ENCODE results near the gene TMPRSS15.

TMPRSS15 gene

GRCh38 chr21:18354947-18355346 lies 48.6 kb downstream of the TMPRSS15 start:
- Histone ChIP-seq H3K14ac (ENCODE audit: low read length in 2 of 2) (no peak overlapping the region), H3K9me3 (ENCODE audit: control insufficient read depth, low read length) (no peaks in the 10 kb centered on the region), H3K36me3 (ENCODE audit: control insufficient read depth in 1 of 2, insufficient read depth in 2 of 2, low read depth in 1 of 2, low read length in 2 of 2) (no peaks in the 10 kb centered on the region), H2AFZ (ENCODE audit: low read depth, low read length) (no peak overlapping the region), H2BK12ac (ENCODE audit: low read length in 2 of 2) (no peak overlapping the region), H2BK120ac (ENCODE audit: low read depth, low read length) (no peak overlapping the region), H3K79me1 (replicated peaks; ENCODE audit: low read length, poor library complexity, severe bottlenecking) (no peaks in the 10 kb centered on the region), H3K23ac (ENCODE audit: low read length in 2 of 2) (no peak overlapping the region), H3K27ac (ENCODE audit: low read length, poor library complexity, severe bottlenecking) (no peak overlapping the region), H2BK15ac (ENCODE audit: low read depth, poor library complexity, severe bottlenecking) (no peak overlapping the region), H3K9ac (ENCODE audit: low read length) (no peak overlapping the region), H3K18ac (ENCODE audit: low read depth in 1 of 2, low read length in 2 of 2) (no peak overlapping the region), H3K4me1 (ENCODE audit: control insufficient read depth, insufficient read depth, low read depth, low read length) (no peaks in the 10 kb centered on the region), H3K4ac (ENCODE audit: low read depth in 1 of 2, low read length in 2 of 2) (no peak overlapping the region), H4K8ac (ENCODE audit: low read length) (no peak overlapping the region), H3K27me3 (ENCODE audit: control insufficient read depth in 1 of 2, insufficient read depth in 1 of 2, low read length in 2 of 2) (no peaks in the 10 kb centered on the region), H3K4me3 (ENCODE audit: insufficient read depth in 1 of 2, low read depth in 1 of 2, low read length in 2 of 2) (no peak overlapping the region), H2AK5ac (ENCODE audit: low read length, severe bottlenecking) (no peak overlapping the region), H2BK5ac (ENCODE audit: low read depth, low read length, poor library complexity, severe bottlenecking) (no peak overlapping the region), H3K4me2 (ENCODE audit: low read length, poor library complexity, severe bottlenecking) (no peak overlapping the region), H4K91ac (ENCODE audit: low read length) (no peak overlapping the region)
- no CpG with 5 or more reads among the region's 1 CpG for WGBS
- DNase-seq = no peak

GRCh38 chr21:18350216-18350615 lies 53.4 kb downstream of the TMPRSS15 start:
- H3K23ac ChIP-seq (ENCODE audit: low read length in 2 of 2) = no peak overlapping the region
- WGBS = 42% methylated on average over 2 of the region's 2 CpGs
- DNase-seq = peak; percentile 44
- no peak overlapping the region for H2BK5ac ChIP-seq (ENCODE audit: low read depth, low read length, poor library complexity, severe bottlenecking)
- H3K27me3 ChIP-seq (ENCODE audit: control insufficient read depth in 1 of 2, insufficient read depth in 1 of 2, low read length in 2 of 2) = no peaks in the 10 kb centered on the region
- no peak overlapping the region for H4K91ac ChIP-seq (ENCODE audit: low read length)
- H3K14ac ChIP-seq (ENCODE audit: low read length in 2 of 2) = no peak overlapping the region
- H2AFZ ChIP-seq (ENCODE audit: low read depth, low read length) = no peak overlapping the region
- no peak overlapping the region for H2AK5ac ChIP-seq (ENCODE audit: low read length, severe bottlenecking)
- no peak overlapping the region for H2BK12ac ChIP-seq (ENCODE audit: low read length in 2 of 2)
- H3K9me3 ChIP-seq (ENCODE audit: control insufficient read depth, low read length) = no peaks in the 10 kb centered on the region
- no peak overlapping the region for H3K4me3 ChIP-seq (ENCODE audit: insufficient read depth in 1 of 2, low read depth in 1 of 2, low read length in 2 of 2)
- no peaks in the 10 kb centered on the region for H3K4me1 ChIP-seq (ENCODE audit: control insufficient read depth, insufficient read depth, low read depth, low read length)
- H4K8ac ChIP-seq (ENCODE audit: low read length) = no peak overlapping the region
- H3K79me1 ChIP-seq (replicated peaks; ENCODE audit: low read length, poor library complexity, severe bottlenecking) = no peaks in the 10 kb centered on the region
- H2BK15ac ChIP-seq (ENCODE audit: low read depth, poor library complexity, severe bottlenecking) = no peak overlapping the region
- H3K4me2 ChIP-seq (ENCODE audit: low read length, poor library complexity, severe bottlenecking) = no peak overlapping the region
- peak overlapping the region; percentile 39 for H3K9ac ChIP-seq (ENCODE audit: low read length)
- H3K27ac ChIP-seq (ENCODE audit: low read length, poor library complexity, severe bottlenecking) = no peak overlapping the region
- H3K4ac ChIP-seq (ENCODE audit: low read depth in 1 of 2, low read length in 2 of 2) = no peak overlapping the region
- H3K36me3 ChIP-seq (ENCODE audit: control insufficient read depth in 1 of 2, insufficient read depth in 2 of 2, low read depth in 1 of 2, low read length in 2 of 2) = no peaks in the 10 kb centered on the region
- no peak overlapping the region for H3K18ac ChIP-seq (ENCODE audit: low read depth in 1 of 2, low read length in 2 of 2)
- no peak overlapping the region for H2BK120ac ChIP-seq (ENCODE audit: low read depth, low read length)

GRCh38 chr21:18349468-18349867 lies 54.1 kb downstream of the TMPRSS15 start:
- Histone ChIP-seq H3K36me3 (ENCODE audit: control insufficient read depth in 1 of 2, insufficient read depth in 2 of 2, low read depth in 1 of 2, low read length in 2 of 2) (no peaks in the 10 kb centered on the region), H3K4ac (ENCODE audit: low read depth in 1 of 2, low read length in 2 of 2) (no peak overlapping the region), H3K14ac (ENCODE audit: low read length in 2 of 2) (no peak overlapping the region), H4K91ac (ENCODE audit: low read length) (no peak overlapping the region), H2AK5ac (ENCODE audit: low read length, severe bottlenecking) (no peak overlapping the region), H2BK120ac (ENCODE audit: low read depth, low read length) (no peak overlapping the region), H2BK12ac (ENCODE audit: low read length in 2 of 2) (no peak overlapping the region), H2AFZ (ENCODE audit: low read depth, low read length) (no peak overlapping the region), H2BK5ac (ENCODE audit: low read depth, low read length, poor library complexity, severe bottlenecking) (no peak overlapping the region), H3K27me3 (ENCODE audit: control insufficient read depth in 1 of 2, insufficient read depth in 1 of 2, low read length in 2 of 2) (no peaks in the 10 kb centered on the region), H3K79me1 (replicated peaks; ENCODE audit: low read length, poor library complexity, severe bottlenecking) (no peaks in the 10 kb centered on the region), H2BK15ac (ENCODE audit: low read depth, poor library complexity, severe bottlenecking) (no peak overlapping the region), H4K8ac (ENCODE audit: low read length) (no peak overlapping the region), H3K4me2 (ENCODE audit: low read length, poor library complexity, severe bottlenecking) (no peak overlapping the region), H3K9me3 (ENCODE audit: control insufficient read depth, low read length) (no peaks in the 10 kb centered on the region), H3K27ac (ENCODE audit: low read length, poor library complexity, severe bottlenecking) (no peak overlapping the region), H3K4me1 (ENCODE audit: control insufficient read depth, insufficient read depth, low read depth, low read length) (no peaks in the 10 kb centered on the region), H3K9ac (ENCODE audit: low read length) (no peak overlapping the region), H3K23ac (ENCODE audit: low read length in 2 of 2) (no peak overlapping the region), H3K18ac (ENCODE audit: low read depth in 1 of 2, low read length in 2 of 2) (no peak overlapping the region), H3K4me3 (ENCODE audit: insufficient read depth in 1 of 2, low read depth in 1 of 2, low read length in 2 of 2) (no peak overlapping the region)
- 88% methylated on average over 3 of the region's 4 CpGs for WGBS
- no peak for DNase-seq

GRCh38 chr21:18340387-18340942 lies 63.1 kb downstream of the TMPRSS15 start:
- no peak overlapping the region for H3K14ac ChIP-seq (ENCODE audit: low read length in 2 of 2)
- H3K27me3 ChIP-seq (ENCODE audit: control insufficient read depth in 1 of 2, insufficient read depth in 1 of 2, low read length in 2 of 2) = no peaks in the 10 kb centered on the region
- no peak overlapping the region for H3K23ac ChIP-seq (ENCODE audit: low read length in 2 of 2)
- no peak overlapping the region for H4K91ac ChIP-seq (ENCODE audit: low read length)
- no peaks in the 10 kb centered on the region for H3K36me3 ChIP-seq (ENCODE audit: control insufficient read depth in 1 of 2, insufficient read depth in 2 of 2, low read depth in 1 of 2, low read length in 2 of 2)
- H2AFZ ChIP-seq (ENCODE audit: low read depth, low read length) = no peak overlapping the region
- no peaks in the 10 kb centered on the region for H3K79me1 ChIP-seq (replicated peaks; ENCODE audit: low read length, poor library complexity, severe bottlenecking)
- no peak overlapping the region for H3K27ac ChIP-seq (ENCODE audit: low read length, poor library complexity, severe bottlenecking)
- no peaks in the 10 kb centered on the region for H3K9me3 ChIP-seq (ENCODE audit: control insufficient read depth, low read length)
- H2BK15ac ChIP-seq (ENCODE audit: low read depth, poor library complexity, severe bottlenecking) = no peak overlapping the region
- H3K4me2 ChIP-seq (ENCODE audit: low read length, poor library complexity, severe bottlenecking) = no peak overlapping the region
- no peak overlapping the region for H2BK5ac ChIP-seq (ENCODE audit: low read depth, low read length, poor library complexity, severe bottlenecking)
- DNase-seq = peak; percentile 30
- no peak overlapping the region for H3K18ac ChIP-seq (ENCODE audit: low read depth in 1 of 2, low read length in 2 of 2)
- H3K9ac ChIP-seq (ENCODE audit: low read length) = peak overlapping the region; percentile 54
- no peak overlapping the region for H2BK12ac ChIP-seq (ENCODE audit: low read length in 2 of 2)
- H3K4me1 ChIP-seq (ENCODE audit: control insufficient read depth, insufficient read depth, low read depth, low read length) = no peaks in the 10 kb centered on the region
- H2BK120ac ChIP-seq (ENCODE audit: low read depth, low read length) = no peak overlapping the region
- no peak overlapping the region for H4K8ac ChIP-seq (ENCODE audit: low read length)
- no peak overlapping the region for H3K4ac ChIP-seq (ENCODE audit: low read depth in 1 of 2, low read length in 2 of 2)
- WGBS = 87% methylated on average over 1 of the region's 4 CpGs
- H2AK5ac ChIP-seq (ENCODE audit: low read length, severe bottlenecking) = no peak overlapping the region
- H3K4me3 ChIP-seq (ENCODE audit: insufficient read depth in 1 of 2, low read depth in 1 of 2, low read length in 2 of 2) = no peak overlapping the region
